OCI-LY7 (cell line): ENCODE results near the gene GARIN5B.

Experiments used
- CTCF ChIP-seq: fragments of 200-600 bp; sonication (generic); conservative IDR thresholded peaks from 2 replicates; pipeline ENCODE4 v1.5.1; 2014; ENCODE audit warnings: mild to moderate bottlenecking, antibody characterized with exemption, low read length, moderate library complexity, mixed read lengths
- EZH2phosphoT487 ChIP-seq: fragments of 200-600 bp; sonication (generic); IDR thresholded peaks from 2 replicates; pipeline ENCODE4 v1.6.1; 2018; ENCODE audit warnings: low read depth, borderline replicate concordance, mild to moderate bottlenecking, mixed run types, antibody characterized with exemption, low read length, moderate library complexity, mixed read lengths

GRCh38 chr19:55312621-55313512 is 50.2 kb downstream of the GARIN5B start:
- no peak for TF ChIP-seq CTCF
- no peak for TF ChIP-seq EZH2phosphoT487
